Gastrocnemius medialis (tissue), 4 donors: ENCODE measurements around the gene MSLN. TPM values are rescaled to one million over a fixed set of nuclear protein-coding genes. Genes with fewer than 3 reads are reported as not detected.

ENCODE experiments used
- ATAC-seq, 2 donors: fragments of 150-250 bp; one replicate each; pipeline ENCODE4 v1.9.1; 2016
- DNase-seq, 2 donors: peaks; one replicate each; pipeline ENCODE4 v3.0.0-alpha.2; 2019
- H3K27ac ChIP-seq, 4 donors: fragments of 200-600 bp; sonication (generic); 1 replicate in 1 of 4; 2 replicates in 3 of 4; pipeline ENCODE4 v1.5.1; 2016 to 2018; ENCODE audit warnings: mild to moderate bottlenecking in 2 of 4, moderate library complexity in 1 of 4
- H3K27me3 ChIP-seq, 3 donors: fragments of 200-600 bp; sonication (generic) in 2 of 3; 1 replicate in 1 of 3; 2 replicates in 2 of 3; pipeline versions ENCODE4 v1.5.1 to v1.6.0; 2016 to 2019; ENCODE audit warnings: mild to moderate bottlenecking in 1 of 3, moderate library complexity in 1 of 3
- H3K36me3 ChIP-seq, 2 donors: fragments of 200-600 bp; sonication (generic) in 1 of 2; one replicate each; pipeline ENCODE4 v1.5.1; 2017 to 2018
- H3K4me1 ChIP-seq, 2 donors: fragments of 200-600 bp; sonication (generic) in 1 of 2; one replicate each; pipeline ENCODE4 v1.5.1; 2016 to 2017; ENCODE audit warnings: mild to moderate bottlenecking in 2 of 2
- H3K4me3 ChIP-seq, 4 donors: fragments of 200-600 bp; sonication (generic) in 3 of 4; 1 replicate in 1 of 4; 2 replicates in 3 of 4; pipeline ENCODE4 v1.5.1; 2016 to 2019; ENCODE audit warnings: mild to moderate bottlenecking in 2 of 4
- H3K9me3 ChIP-seq, 3 donors: fragments of 200-600 bp; sonication (generic) in 2 of 3; 1 replicate in 1 of 3; 2 replicates in 2 of 3; pipeline ENCODE4 v1.5.1; 2016 to 2019
- CTCF ChIP-seq, 5 experiments: fragments of 450-650 bp in 3 of 5; fragments of 200-600 bp in 2 of 5; sonication (generic) in 2 of 5; IDR thresholded peaks in 4 of 5; conservative IDR thresholded peaks in 1 of 5; 1 replicate in 4 of 5; 2 replicates in 1 of 5; pipeline ENCODE4 v1.5.1; 2016 to 2019; ENCODE audit warnings: antibody characterized with exemption in 5 of 5, mild to moderate bottlenecking in 3 of 5, moderate library complexity in 3 of 5
- POLR2A ChIP-seq, 2 donors: fragments of 450-650 bp; IDR thresholded peaks; one replicate each; pipeline ENCODE4 v1.6.1; 2017; ENCODE audit warnings: antibody characterized with exemption in 2 of 2, mild to moderate bottlenecking in 2 of 2, moderate library complexity in 2 of 2
- in situ Hi-C, 4 donors: fragments of 200-750 bp; cut with MboI; loops; one replicate each; pipeline versions ENCODE4 v1.15.0 to v1.8.0; 2017; ENCODE audit warnings: low sequenced_read_pairs in 4 of 4
- intact Hi-C: fragments of 100-400 bp; cut with DNase I; formaldehyde crosslinking; loops from one replicate; pipeline ENCODE4 v1.15.1; 2023; ENCODE audit warnings: low total_unique reads
- total RNA-seq, 4 donors: library from RNA; depleted of rRNA; stranded (reverse); fragments of >200 nt; gene quantifications; one replicate each; pipeline versions ENCODE4 v1.1.0 to v1.2.3, GENCODE V29; 2016

MSLN gene
- total RNA-seq, 4 donors from 2014 or later = not detected

GRCh38 chr16:719815-720446, 40.6 kb upstream of the MSLN start:
- H3K27ac ChIP-seq = peak overlapping the region; percentile 86 to 95 (median 90)
- in situ Hi-C loops (no loop called here), intact Hi-C loops (loop anchor here (2.0 kb wide), 1 partner anchor 69 kb away; the partner anchor contains the start of genes CHTF18 and RPUSD1)
- DNase-seq (no peak), ATAC-seq (no peak)
- H3K9me3 ChIP-seq = no peaks in the 10 kb centered on the region
- peaks cover 0 to 1% (median 0%) of the 10 kb centered on the region in 3 donors for H3K27me3 ChIP-seq
- H3K36me3 ChIP-seq = no peaks in the 10 kb centered on the region
- H3K4me3 ChIP-seq = peak overlapping the region; percentile 76 to 99 (median 83)
- peaks cover 21 to 35% of the 10 kb centered on the region in 2 donors for H3K4me1 ChIP-seq
- no peak for TF ChIP-seq CTCF (IDR thresholded peaks at IDR 0.05 in 4 of 5, conservative IDR thresholded peaks at IDR 0.05 in 1 of 5)
- TF ChIP-seq POLR2A (IDR thresholded peaks at IDR 0.05) = no peak

GRCh38 chr16:720447-720989, 40.0 kb upstream of the MSLN start:
- no peak for DNase-seq

GRCh38 chr16:720990-721764, 39.4 kb upstream of the MSLN start, which contains the start of gene ANTKMT:
TSS of gene ANTKMT (plus strand) at chr16:721146. CDS start at chr16:721275, 129 bp downstream.
- in situ Hi-C loops (no loop called here), intact Hi-C loops (loop anchor here (1.0 to 2.0 kb wide), 3 partner anchors 20 to 68 kb away; partner anchors contain the start of genes CHTF18, RPUSD1 and WDR24)
- peak; percentile 90 for ATAC-seq
- Histone ChIP-seq H3K9me3 (no peaks in the 10 kb centered on the region), H3K27ac (peak within 1 kb of the TSS; percentile 86 to 95 (median 90)), H3K4me3 (peak within 1 kb of the TSS; percentile 76 to 99 (median 83)), H3K27me3 (peaks cover 6 to 14% (median 11%) of the 10 kb centered on the region in 3 donors), H3K36me3 (no peaks in the 10 kb centered on the region), H3K4me1 (peaks cover 15 to 30% of the 10 kb centered on the region in 2 donors)
- TF ChIP-seq CTCF (IDR thresholded peaks at IDR 0.05 in 4 of 5, conservative IDR thresholded peaks at IDR 0.05 in 1 of 5) (peak in 2 of 5 experiments; percentile 19 to 34), POLR2A (IDR thresholded peaks at IDR 0.05) (peak; percentile 70 to 71)
- peak; percentile 68 to 83 for DNase-seq

More at GRCh38 chr16:720447-720989, 40.0 kb upstream of the MSLN start:
- in situ Hi-C loops (no loop called here), intact Hi-C loops (loop anchor here (2.0 kb wide), 1 partner anchor 68 kb away; the partner anchor contains the start of genes CHTF18 and RPUSD1)
- peak overlapping the region; percentile 76 to 99 (median 83) for H3K4me3 ChIP-seq
- ATAC-seq = peak; percentile 31 to 38
- TF ChIP-seq CTCF (IDR thresholded peaks at IDR 0.05 in 4 of 5, conservative IDR thresholded peaks at IDR 0.05 in 1 of 5) (no peak), POLR2A (IDR thresholded peaks at IDR 0.05) (no peak)
- peaks cover 21 to 35% of the 10 kb centered on the region in 2 donors for H3K4me1 ChIP-seq
- H3K27me3 ChIP-seq = peaks cover 0 to 7% (median 5%) of the 10 kb centered on the region in 3 donors
- H3K27ac ChIP-seq = peak overlapping the region; percentile 86 to 95 (median 90)
- H3K36me3 ChIP-seq = no peaks in the 10 kb centered on the region
- no peaks in the 10 kb centered on the region for H3K9me3 ChIP-seq

GRCh38 chr16:721765-722540, 38.6 kb upstream of the MSLN start:
- no peaks in the 10 kb centered on the region for H3K36me3 ChIP-seq
- H3K4me1 ChIP-seq = peaks cover 14 to 24% of the 10 kb centered on the region in 2 donors
- in situ Hi-C loops (no loop called here), intact Hi-C loops (loop anchor here (1.0 to 2.0 kb wide), 3 partner anchors 19 to 67 kb away; partner anchors contain the start of genes CHTF18, RPUSD1 and WDR24)
- no peaks in the 10 kb centered on the region for H3K9me3 ChIP-seq
- no peak for ATAC-seq
- TF ChIP-seq CTCF (IDR thresholded peaks at IDR 0.05 in 4 of 5, conservative IDR thresholded peaks at IDR 0.05 in 1 of 5) (no peak), POLR2A (IDR thresholded peaks at IDR 0.05) (no peak)
- peaks cover 11 to 18% (median 16%) of the 10 kb centered on the region in 3 donors for H3K27me3 ChIP-seq
- peak overlapping the region; percentile 86 to 95 (median 90) for H3K27ac ChIP-seq
- no peak for DNase-seq
- peak overlapping the region; percentile 76 to 99 (median 83) for H3K4me3 ChIP-seq
